H1 (cell line): ENCODE results near the gene KHDRBS2. TPM values are rescaled to one million over a fixed set of nuclear protein-coding genes. Genes with fewer than 3 reads are reported as not detected.

Experiments used
- CTCF ChIA-PET: fragments of 300-600 bp; sonication (Branson Sonifier 250); formaldehyde crosslinking; loops from one replicate; lab custom pipeline; 2021; ENCODE audit not compliant: partially characterized antibody; lab: Charles Lee
- POLR2A ChIA-PET: fragments of 300-600 bp; sonication (Branson Sonifier 250); formaldehyde crosslinking; loops from one replicate; lab custom pipeline; 2021; ENCODE audit warnings: inconsistent platforms; ENCODE audit not compliant: partially characterized antibody; lab: Charles Lee
- DNase-seq, 2 experiments: peaks; one replicate each; pipeline versions ENCODE4 v3.0.0 to v3.0.0-alpha.2; 2010 to 2022; ENCODE audit warnings: low spot score in 2 of 2, low read depth in 1 of 2, mixed read lengths in 1 of 2
- FAIRE-seq: peaks from 2 replicates; lab custom pipeline; 2011; peaks lifted over from hg19 to GRCh38; lab: Jason Lieb, UNC
- H2AFZ ChIP-seq: 2 replicates; pipeline ENCODE4 v1.8.1; 2012; ENCODE audit warnings: low read length, inconsistent platforms
- H2AK5ac ChIP-seq: 2 replicates; pipeline ENCODE4 v1.6.1; 2013; ENCODE audit warnings: low read depth, low read length
- H2BK120ac ChIP-seq: replicated peaks from 2 replicates; pipeline ENCODE3; 2013; ENCODE audit warnings: low read depth, low read length, inconsistent platforms
- H2BK12ac ChIP-seq: 2 replicates; pipeline ENCODE4 v1.6.1; 2013; ENCODE audit warnings: low read depth, low read length
- H2BK15ac ChIP-seq: 2 replicates; pipeline ENCODE4 v1.6.1; 2013; ENCODE audit warnings: low read length
- H2BK20ac ChIP-seq: 2 replicates; pipeline ENCODE4 v1.6.1; 2013; ENCODE audit warnings: low read length
- H2BK5ac ChIP-seq: 2 replicates; pipeline ENCODE4 v1.6.1; 2013; ENCODE audit warnings: low read depth, low read length
- H3K14ac ChIP-seq: 2 replicates; pipeline ENCODE4 v1.6.1; 2013; ENCODE audit warnings: inconsistent platforms; ENCODE audit not compliant: insufficient read length
- H3K18ac ChIP-seq: 2 replicates; pipeline ENCODE4 v1.6.1; 2013; ENCODE audit warnings: low read length; ENCODE audit errors: extremely low read depth
- H3K23ac ChIP-seq: 2 replicates; pipeline ENCODE4 v1.6.1; 2013; ENCODE audit warnings: inconsistent platforms; ENCODE audit not compliant: insufficient read length
- H3K23me2 ChIP-seq: 2 replicates; pipeline ENCODE4 v1.6.1; 2013; ENCODE audit warnings: low read depth, low read length
- H3K27ac ChIP-seq: 2 replicates; pipeline ENCODE4 v1.6.1; 2011; ENCODE audit warnings: low read depth, low read length, inconsistent platforms
- H3K27me3 ChIP-seq, 4 experiments: replicated peaks in 1 of 4; 1 replicate in 1 of 4; 2 replicates in 3 of 4; pipeline versions ENCODE4 v1.6.1 to v1.8.1; 2011 to 2013; ENCODE audit warnings: low read length in 3 of 4, mild to moderate bottlenecking in 3 of 4, inconsistent platforms in 2 of 4, mixed read lengths in 2 of 4, moderate library complexity in 1 of 4; ENCODE audit not compliant: control insufficient read depth in 3 of 4, insufficient read depth in 3 of 4; ENCODE audit errors: extremely low read depth in 1 of 4
- H3K36me3 ChIP-seq, 4 experiments: 2 replicates each; pipeline versions ENCODE4 v1.6.1 to v1.8.1; 2011 to 2013; ENCODE audit warnings: mild to moderate bottlenecking in 4 of 4, low read length in 3 of 4, moderate library complexity in 2 of 4, control low read depth in 1 of 4, inconsistent platforms in 1 of 4; ENCODE audit not compliant: insufficient read depth in 4 of 4, control insufficient read depth in 2 of 4
- H3K4ac ChIP-seq: replicated peaks from 2 replicates; pipeline ENCODE3; 2013; ENCODE audit warnings: low read length, low read depth, mixed read lengths, inconsistent platforms; ENCODE audit not compliant: insufficient read length
- H3K4me1 ChIP-seq, 4 experiments: replicated peaks in 1 of 4; 1 replicate in 1 of 4; 2 replicates in 3 of 4; pipeline versions ENCODE4 v1.6.1 to v1.8.1; 2011 to 2013; ENCODE audit warnings: low read length in 3 of 4, inconsistent platforms in 2 of 4, mixed read lengths in 1 of 4; ENCODE audit not compliant: insufficient read depth in 4 of 4, control insufficient read depth in 3 of 4
- H3K4me2 ChIP-seq, 2 experiments: 2 replicates each; pipeline versions ENCODE4 v1.6.1 to v1.8.1; 2011 to 2013; ENCODE audit warnings: low read depth in 2 of 2, low read length in 2 of 2, control low read depth in 1 of 2, inconsistent platforms in 1 of 2, mild to moderate bottlenecking in 1 of 2; ENCODE audit not compliant: insufficient read depth in 1 of 2
- H3K4me3 ChIP-seq, 4 experiments: fragments of 200-600, 300-600 bp in 1 of 4; sonication (generic), shearing (Covaris generic), sonication (Bioruptor Twin) in 1 of 4; 2 replicates each; pipeline versions ENCODE4 v1.5.1 to v1.8.1; 2011 to 2016; ENCODE audit warnings: low read length in 4 of 4, low read depth in 3 of 4, control low read depth in 2 of 4, inconsistent platforms in 2 of 4, mild to moderate bottlenecking in 2 of 4, mixed read lengths in 1 of 4, moderate library complexity in 1 of 4; ENCODE audit not compliant: insufficient read depth in 2 of 4; ENCODE audit errors: extremely low read depth in 1 of 4
- H3K56ac ChIP-seq: replicated peaks from 2 replicates; pipeline ENCODE3; 2013; ENCODE audit warnings: low read depth, mild to moderate bottlenecking, mixed read lengths, low read length, inconsistent platforms; ENCODE audit not compliant: insufficient read length
- H3K79me1 ChIP-seq: 2 replicates; pipeline ENCODE4 v1.6.1; 2013; ENCODE audit warnings: low read depth, low read length, control low read depth
- H3K79me2 ChIP-seq, 2 experiments: 2 replicates each; pipeline versions ENCODE4 v1.6.1 to v1.8.1; 2012 to 2013; ENCODE audit warnings: low read length in 2 of 2, mild to moderate bottlenecking in 2 of 2, inconsistent platforms in 1 of 2; ENCODE audit not compliant: insufficient read depth in 2 of 2, control insufficient read depth in 1 of 2
- H3K9ac ChIP-seq, 4 experiments: replicated peaks in 1 of 4; 1 replicate in 1 of 4; 2 replicates in 3 of 4; pipeline versions ENCODE4 v1.6.1 to v1.8.1; 2011 to 2013; ENCODE audit warnings: low read depth in 3 of 4, low read length in 3 of 4, control low read depth in 2 of 4, mild to moderate bottlenecking in 2 of 4, moderate library complexity in 2 of 4, inconsistent platforms in 1 of 4; ENCODE audit errors: extremely low read depth in 1 of 4
- H3K9me3 ChIP-seq, 2 experiments: 2 replicates each; pipeline versions ENCODE4 v1.6.1 to v1.8.1; 2012 to 2013; ENCODE audit warnings: mild to moderate bottlenecking in 2 of 2, moderate library complexity in 2 of 2, control low read depth in 1 of 2, inconsistent platforms in 1 of 2, low read depth in 1 of 2, low read length in 1 of 2, mixed read lengths in 1 of 2; ENCODE audit not compliant: insufficient read depth in 2 of 2
- H4K20me1 ChIP-seq, 2 experiments: replicated peaks in 1 of 2; 2 replicates each; pipeline versions ENCODE3 to v1.8.1; 2011 to 2013; ENCODE audit warnings: inconsistent platforms in 2 of 2, low read length in 2 of 2, mild to moderate bottlenecking in 1 of 2; ENCODE audit not compliant: insufficient read depth in 2 of 2, control insufficient read depth in 1 of 2
- H4K5ac ChIP-seq: 2 replicates; pipeline ENCODE4 v1.6.1; 2013; ENCODE audit warnings: low read length, low read depth, mixed read lengths, inconsistent platforms; ENCODE audit not compliant: insufficient read length
- H4K8ac ChIP-seq: 2 replicates; pipeline ENCODE4 v1.8.0; 2013; ENCODE audit warnings: mild to moderate bottlenecking, moderate library complexity, low read length, inconsistent platforms; ENCODE audit not compliant: insufficient read depth; ENCODE audit errors: extremely low read depth
- H4K91ac ChIP-seq: replicated peaks from 2 replicates; pipeline ENCODE3; 2013; ENCODE audit warnings: low read length, mixed read lengths, inconsistent platforms; ENCODE audit not compliant: insufficient read length
- BACH1 ChIP-seq: IDR thresholded peaks from 2 replicates; pipeline ENCODE4 v1.6.1; 2012; ENCODE audit warnings: low read length, improper control_type of control experiment
- CHD1 ChIP-seq: IDR thresholded peaks from 2 replicates; pipeline ENCODE4 v1.6.1; 2012; ENCODE audit warnings: low read depth, low read length, improper control_type of control experiment
- CTBP2 ChIP-seq: IDR thresholded peaks from 2 replicates; pipeline ENCODE4 v1.7.0; 2011; ENCODE audit warnings: borderline replicate concordance, mild to moderate bottlenecking, moderate library complexity, mixed read lengths, low read length; ENCODE audit not compliant: insufficient read depth, insufficient read length
- EGR1 ChIP-seq: IDR thresholded peaks from 2 replicates; pipeline ENCODE4 v1.6.1; 2011; ENCODE audit warnings: low read depth, low read length, borderline replicate concordance
- MAFK ChIP-seq: IDR thresholded peaks from 2 replicates; pipeline ENCODE4 v1.6.1; 2012; ENCODE audit warnings: low read depth, mild to moderate bottlenecking, improper control_type of control experiment, low read length
- SIX5 ChIP-seq: IDR thresholded peaks from 2 replicates; pipeline ENCODE4 v1.6.1; 2011; ENCODE audit warnings: mild to moderate bottlenecking, low read depth, low read length
- SP2 ChIP-seq: IDR thresholded peaks from 2 replicates; pipeline ENCODE4 v1.6.1; 2012; ENCODE audit warnings: mild to moderate bottlenecking, low read length, inconsistent platforms
- TAF7 ChIP-seq: optimal IDR thresholded peaks from 2 replicates; pipeline ENCODE3; 2011; ENCODE audit warnings: low read depth, mild to moderate bottlenecking, inconsistent platforms, low read length, moderate library complexity, borderline replicate concordance
- polyA plus RNA-seq, 7 experiments: library from polyadenylated mRNA; depleted of rRNA in 3 of 7; stranded (reverse) in 5 of 7; unstranded in 2 of 7; fragments of >200 nt in 5 of 7; fragments of 200-250 nt in 2 of 7; gene quantifications; 1 replicate in 5 of 7; 2 replicates in 1 of 7; 4 replicates in 1 of 7; pipeline versions ENCODE4 v1.2.1 to v1.2.3, GENCODE V29; 2011 to 2013; ENCODE audit warnings: missing spikeins in 2 of 7, mixed read lengths in 2 of 7
- total RNA-seq: library from RNA; stranded (reverse); fragmentation: NEBNext Ultra II Directional; extraction: Animal tissue kit (Norgen Biotek cat#: 25700); gene quantifications from 2 replicates; pipeline ENCODE4 v1.2.1, GENCODE V29; 2021
- TF ChIP-seq, protein P1 (sequence below): IDR thresholded peaks from 2 replicates; pipeline ENCODE4 v1.6.1; 2012; ENCODE audit warnings: low read length, inconsistent platforms
- TF ChIP-seq, protein P2 (sequence below): IDR thresholded peaks from 2 replicates; pipeline ENCODE4 v1.6.1; 2012; ENCODE audit warnings: inconsistent platforms
- TF ChIP-seq, protein P3 (sequence below), 3 experiments: IDR thresholded peaks; 1 replicate in 2 of 3; 2 replicates in 1 of 3; pipeline versions ENCODE4 v1.5.1 to v1.6.1; 2011; ENCODE audit warnings: low read length in 3 of 3, mild to moderate bottlenecking in 3 of 3, inconsistent platforms in 2 of 3, low read depth in 1 of 3, moderate library complexity in 1 of 3; ENCODE audit not compliant: insufficient read depth in 1 of 3; ENCODE audit errors: control extremely low read depth in 1 of 3

Gene KHDRBS2
- total and polyA plus RNA-seq, 2 of the 8 experiments (the other 6 are each of a cell fraction or from before 2014, with no cell fraction given) = 5.2 to 7.7 TPM

DNA sequence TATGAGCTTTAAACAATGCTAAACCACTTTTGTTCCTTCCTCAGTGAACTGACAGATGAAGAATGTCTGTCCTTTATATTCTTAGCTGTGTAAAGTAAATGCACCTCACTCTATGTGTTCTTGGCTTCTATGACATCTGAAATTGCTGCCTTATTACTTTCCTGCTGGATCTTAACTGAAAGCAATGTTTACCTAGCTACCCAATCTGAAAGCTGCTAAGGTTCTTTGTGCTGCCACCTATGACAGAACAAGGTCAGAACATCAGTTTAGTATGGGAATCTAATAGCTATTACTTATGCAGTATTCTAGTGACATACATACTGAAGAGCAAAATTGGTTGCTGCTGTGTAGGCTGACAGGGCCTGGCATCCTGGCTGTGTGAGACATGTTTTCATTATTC, 444.1 kb downstream of the KHDRBS2 start:
- no peak for FAIRE-seq
- TF ChIP-seq SP2 = no peak
- TF ChIP-seq, protein P1, sequence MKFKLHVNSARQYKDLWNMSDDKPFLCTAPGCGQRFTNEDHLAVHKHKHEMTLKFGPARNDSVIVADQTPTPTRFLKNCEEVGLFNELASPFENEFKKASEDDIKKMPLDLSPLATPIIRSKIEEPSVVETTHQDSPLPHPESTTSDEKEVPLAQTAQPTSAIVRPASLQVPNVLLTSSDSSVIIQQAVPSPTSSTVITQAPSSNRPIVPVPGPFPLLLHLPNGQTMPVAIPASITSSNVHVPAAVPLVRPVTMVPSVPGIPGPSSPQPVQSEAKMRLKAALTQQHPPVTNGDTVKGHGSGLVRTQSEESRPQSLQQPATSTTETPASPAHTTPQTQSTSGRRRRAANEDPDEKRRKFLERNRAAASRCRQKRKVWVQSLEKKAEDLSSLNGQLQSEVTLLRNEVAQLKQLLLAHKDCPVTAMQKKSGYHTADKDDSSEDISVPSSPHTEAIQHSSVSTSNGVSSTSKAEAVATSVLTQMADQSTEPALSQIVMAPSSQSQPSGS = no peak
- TF ChIP-seq, protein P2, sequence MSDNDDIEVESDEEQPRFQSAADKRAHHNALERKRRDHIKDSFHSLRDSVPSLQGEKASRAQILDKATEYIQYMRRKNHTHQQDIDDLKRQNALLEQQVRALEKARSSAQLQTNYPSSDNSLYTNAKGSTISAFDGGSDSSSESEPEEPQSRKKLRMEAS = no peak
- TF ChIP-seq BACH1 = no peak
- TF ChIP-seq TAF7 = no peak
- no peak for TF ChIP-seq SIX5
- TF ChIP-seq EGR1 = no peak
- no peak for TF ChIP-seq MAFK
- TF ChIP-seq CHD1 = no peak
- TF ChIP-seq, protein P3, sequence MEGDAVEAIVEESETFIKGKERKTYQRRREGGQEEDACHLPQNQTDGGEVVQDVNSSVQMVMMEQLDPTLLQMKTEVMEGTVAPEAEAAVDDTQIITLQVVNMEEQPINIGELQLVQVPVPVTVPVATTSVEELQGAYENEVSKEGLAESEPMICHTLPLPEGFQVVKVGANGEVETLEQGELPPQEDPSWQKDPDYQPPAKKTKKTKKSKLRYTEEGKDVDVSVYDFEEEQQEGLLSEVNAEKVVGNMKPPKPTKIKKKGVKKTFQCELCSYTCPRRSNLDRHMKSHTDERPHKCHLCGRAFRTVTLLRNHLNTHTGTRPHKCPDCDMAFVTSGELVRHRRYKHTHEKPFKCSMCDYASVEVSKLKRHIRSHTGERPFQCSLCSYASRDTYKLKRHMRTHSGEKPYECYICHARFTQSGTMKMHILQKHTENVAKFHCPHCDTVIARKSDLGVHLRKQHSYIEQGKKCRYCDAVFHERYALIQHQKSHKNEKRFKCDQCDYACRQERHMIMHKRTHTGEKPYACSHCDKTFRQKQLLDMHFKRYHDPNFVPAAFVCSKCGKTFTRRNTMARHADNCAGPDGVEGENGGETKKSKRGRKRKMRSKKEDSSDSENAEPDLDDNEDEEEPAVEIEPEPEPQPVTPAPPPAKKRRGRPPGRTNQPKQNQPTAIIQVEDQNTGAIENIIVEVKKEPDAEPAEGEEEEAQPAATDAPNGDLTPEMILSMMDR (IDR thresholded peaks at IDR 0.05; ENCODE audit: control extremely low read depth in 1 of 3, insufficient read depth in 1 of 3, low read depth in 1 of 3, low read length in 3 of 3) = no peak
- no peak for TF ChIP-seq CTBP2

More for the DNA sequence above, 444.1 kb downstream of the KHDRBS2 start:
- Histone ChIP-seq H3K4me1 (no peaks in the 10 kb centered on the region), H3K18ac (no peak overlapping the region), H3K9me3 (no peaks in the 10 kb centered on the region), H4K8ac (no peak overlapping the region), H2BK120ac (no peak overlapping the region), H3K4ac (no peak overlapping the region), H3K56ac (no peak overlapping the region), H2AK5ac (no peak overlapping the region), H4K20me1 (no peaks in the 10 kb centered on the region), H3K23ac (no peak overlapping the region), H3K27me3 (no peaks in the 10 kb centered on the region), H3K36me3 (no peaks in the 10 kb centered on the region), H2BK15ac (no peak overlapping the region), H3K23me2 (no peaks in the 10 kb centered on the region), H2BK5ac (no peak overlapping the region), H3K4me2 (no peak overlapping the region), H3K9ac (no peak overlapping the region), H2BK20ac (no peak overlapping the region), H2AFZ (no peak overlapping the region), H4K91ac (no peak overlapping the region), H3K27ac (no peak overlapping the region), H3K79me2 (no peaks in the 10 kb centered on the region), H4K5ac (no peak overlapping the region), H2BK12ac (no peak overlapping the region), H3K79me1 (no peaks in the 10 kb centered on the region), H3K4me3 (no peak overlapping the region), H3K14ac (no peak overlapping the region)
- ChIA-PET CTCF (interaction anchor here (0.6 to 1.3 kb wide), 5 partner anchors 14 to 396 kb away, joined by 3 to 4 read pairs (median 3); no protein-coding TSS in a partner anchor), POLR2A (no interaction called here)
- DNase-seq = no peak
